Measurements from ENCODE around the gene KRTAP2-3. TPM values are rescaled to one million over a fixed set of nuclear protein-coding genes. Genes with fewer than 3 reads are reported as not detected.

Gene KRTAP2-3
- total RNA-seq, 1 donor from 2014 or later = not detected

- intact Hi-C loops (cut with DNase I) = no loop called here
- H3K4me1 ChIP-seq = peaks cover 9% of the 10 kb centered on the region
- no peak overlapping the region for H3K4me3 ChIP-seq
- H3K9me3 ChIP-seq = no peaks in the 10 kb centered on the region
- no peak overlapping the region for H3K27ac ChIP-seq
- no peak for DNase-seq (ENCODE audit: extremely low spot score in 2 of 2)
- H3K36me3 ChIP-seq = no peaks in the 10 kb centered on the region
- H3K27me3 ChIP-seq = no peaks in the 10 kb centered on the region
- TF ChIP-seq POLR2A (IDR thresholded peaks at IDR 0.05) = no peak
- no peak for TF ChIP-seq POLR2AphosphoS5 (IDR thresholded peaks at IDR 0.05; ENCODE audit: insufficient read depth in 1 of 2, low read depth in 1 of 2)
- TF ChIP-seq CTCF (IDR thresholded peaks at IDR 0.05) = no peak
Observed at GRCh38 chr17:41024697-41025096, 35.2 kb downstream of the KRTAP2-3 start.

- Histone ChIP-seq H3K9me3 (no peaks in the 10 kb centered on the region), H3K27ac (no peak overlapping the region), H3K4me3 (no peak overlapping the region), H3K4me1 (no peaks in the 10 kb centered on the region), H3K27me3 (no peaks in the 10 kb centered on the region), H3K36me3 (no peaks in the 10 kb centered on the region)
- no peak for DNase-seq (ENCODE audit: extremely low spot score in 2 of 2)
- intact Hi-C loops (cut with DNase I) = no loop called here
- TF ChIP-seq POLR2AphosphoS5 (IDR thresholded peaks at IDR 0.05; ENCODE audit: insufficient read depth in 1 of 2, low read depth in 1 of 2) (no peak), CTCF (IDR thresholded peaks at IDR 0.05) (no peak), POLR2A (IDR thresholded peaks at IDR 0.05) (no peak)
Observed at GRCh38 chr17:41020336-41020735, 39.6 kb downstream of the KRTAP2-3 start.

GRCh38 chr17:41019415-41019814 lies 40.5 kb downstream of the KRTAP2-3 start:
- Histone ChIP-seq H3K4me3 (no peak overlapping the region), H3K36me3 (no peaks in the 10 kb centered on the region), H3K27ac (no peak overlapping the region), H3K9me3 (no peaks in the 10 kb centered on the region), H3K4me1 (no peaks in the 10 kb centered on the region), H3K27me3 (no peaks in the 10 kb centered on the region)
- DNase-seq (ENCODE audit: extremely low spot score in 2 of 2) = no peak
- intact Hi-C loops (cut with DNase I) = no loop called here
- TF ChIP-seq POLR2AphosphoS5 (IDR thresholded peaks at IDR 0.05; ENCODE audit: insufficient read depth in 1 of 2, low read depth in 1 of 2) (no peak), CTCF (IDR thresholded peaks at IDR 0.05) (no peak), POLR2A (IDR thresholded peaks at IDR 0.05) (no peak)

GRCh38 chr17:41018541-41018940 lies 41.4 kb downstream of the KRTAP2-3 start:
- Histone ChIP-seq H3K4me3 (no peak overlapping the region), H3K27ac (no peak overlapping the region), H3K36me3 (no peaks in the 10 kb centered on the region), H3K4me1 (peaks cover 4% of the 10 kb centered on the region), H3K9me3 (no peaks in the 10 kb centered on the region), H3K27me3 (no peaks in the 10 kb centered on the region)
- DNase-seq (ENCODE audit: extremely low spot score in 2 of 2) = no peak
- intact Hi-C loops (cut with DNase I) = no loop called here
- TF ChIP-seq POLR2A (IDR thresholded peaks at IDR 0.05) (no peak), CTCF (IDR thresholded peaks at IDR 0.05) (no peak), POLR2AphosphoS5 (IDR thresholded peaks at IDR 0.05; ENCODE audit: insufficient read depth in 1 of 2, low read depth in 1 of 2) (no peak)

GRCh38 chr17:41016578-41017215 lies 43.2 kb downstream of the KRTAP2-3 start:
- no peak overlapping the region for H3K27ac ChIP-seq
- intact Hi-C loops (cut with DNase I) = no loop called here
- no peaks in the 10 kb centered on the region for H3K27me3 ChIP-seq
- H3K9me3 ChIP-seq = no peaks in the 10 kb centered on the region
- no peak for DNase-seq (ENCODE audit: extremely low spot score in 2 of 2)
- H3K36me3 ChIP-seq = no peaks in the 10 kb centered on the region
- no peak overlapping the region for H3K4me3 ChIP-seq
- no peak for TF ChIP-seq POLR2AphosphoS5 (IDR thresholded peaks at IDR 0.05; ENCODE audit: insufficient read depth in 1 of 2, low read depth in 1 of 2)
- no peak for TF ChIP-seq CTCF (IDR thresholded peaks at IDR 0.05)
- TF ChIP-seq POLR2A (IDR thresholded peaks at IDR 0.05) = no peak
- H3K4me1 ChIP-seq = peaks cover 7% of the 10 kb centered on the region
